H9 (cell line): ENCODE data around the gene TCTN2. TPM values are rescaled to one million over a fixed set of nuclear protein-coding genes. Genes with fewer than 3 reads are reported as not detected.

ENCODE experiments used
- DNase-seq: peaks from one replicate; pipeline ENCODE4 v3.0.0-alpha.2; 2017
- H2AFZ ChIP-seq: one replicate; pipeline ENCODE4 v1.6.1; 2013; ENCODE audit warnings: mild to moderate bottlenecking, low read length, control low read depth, moderate library complexity
- H2AK5ac ChIP-seq: 2 replicates; pipeline ENCODE4 v1.6.1; 2013; ENCODE audit warnings: low read length, control low read depth, mixed read lengths; ENCODE audit not compliant: insufficient read length
- H2BK120ac ChIP-seq: one replicate; pipeline ENCODE4 v1.6.1; 2013; ENCODE audit warnings: low read depth, mild to moderate bottlenecking, low read length, control low read depth, inconsistent platforms; ENCODE audit not compliant: poor library complexity, severe bottlenecking
- H2BK12ac ChIP-seq: 2 replicates; pipeline ENCODE4 v1.6.1; 2013; ENCODE audit warnings: low read length, control low read depth, mixed read lengths, low read depth; ENCODE audit not compliant: insufficient read length
- H2BK15ac ChIP-seq: 2 replicates; pipeline ENCODE4 v1.6.1; 2013; ENCODE audit warnings: low read depth, low read length, control low read depth
- H2BK20ac ChIP-seq: one replicate; pipeline ENCODE4 v1.6.1; 2013; ENCODE audit warnings: low read depth, mild to moderate bottlenecking, low read length, control low read depth, inconsistent platforms; ENCODE audit not compliant: poor library complexity, severe bottlenecking
- H2BK5ac ChIP-seq: 2 replicates; pipeline ENCODE4 v1.6.1; 2013; ENCODE audit warnings: low read length, control low read depth, mixed read lengths; ENCODE audit not compliant: insufficient read length
- H3K14ac ChIP-seq: 2 replicates; pipeline ENCODE4 v1.6.1; 2013; ENCODE audit warnings: low read length, control low read depth; ENCODE audit not compliant: insufficient read depth
- H3K18ac ChIP-seq: 2 replicates; pipeline ENCODE4 v1.6.1; 2013; ENCODE audit warnings: low read depth, mild to moderate bottlenecking, mixed read lengths, low read length, control low read depth; ENCODE audit not compliant: insufficient read length
- H3K23ac ChIP-seq: 2 replicates; pipeline ENCODE4 v1.6.1; 2013; ENCODE audit warnings: low read length, control low read depth, mixed read lengths, low read depth; ENCODE audit not compliant: insufficient read length
- H3K23me2 ChIP-seq: 2 replicates; pipeline ENCODE4 v1.6.1; 2013; ENCODE audit warnings: low read depth, mild to moderate bottlenecking, mixed read lengths, low read length, control low read depth; ENCODE audit not compliant: insufficient read length, poor library complexity, severe bottlenecking
- H3K27ac ChIP-seq: 2 replicates; pipeline ENCODE4 v1.5.1; 2013; ENCODE audit warnings: low read length, control low read depth, mixed read lengths, low read depth; ENCODE audit not compliant: insufficient read length
- H3K27me3 ChIP-seq: 2 replicates; pipeline ENCODE4 v1.6.1; 2013; ENCODE audit warnings: low read length, control low read depth, inconsistent platforms; ENCODE audit not compliant: insufficient read depth
- H3K4ac ChIP-seq: 2 replicates; pipeline ENCODE4 v1.6.1; 2013; ENCODE audit warnings: low read depth, mild to moderate bottlenecking, control low read depth, inconsistent platforms, low read length, moderate library complexity
- H3K4me1 ChIP-seq: 2 replicates; pipeline ENCODE4 v1.6.1; 2013; ENCODE audit warnings: low read length, control low read depth, inconsistent platforms; ENCODE audit not compliant: insufficient read depth
- H3K4me2 ChIP-seq: 2 replicates; pipeline ENCODE4 v1.6.1; 2013; ENCODE audit warnings: low read length, control low read depth, mixed read lengths; ENCODE audit not compliant: insufficient read length, insufficient read depth
- H3K56ac ChIP-seq: 2 replicates; pipeline ENCODE4 v1.6.1; 2013; ENCODE audit warnings: low read depth, mild to moderate bottlenecking, mixed read lengths, low read length, control low read depth; ENCODE audit not compliant: insufficient read length
- H3K79me1 ChIP-seq: 2 replicates; pipeline ENCODE4 v1.6.1; 2013; ENCODE audit warnings: low read depth, mild to moderate bottlenecking, moderate library complexity, low read length, control low read depth, inconsistent platforms; ENCODE audit not compliant: insufficient read depth, poor library complexity, severe bottlenecking
- H3K79me2 ChIP-seq: 2 replicates; pipeline ENCODE4 v1.6.1; 2013; ENCODE audit warnings: low read length, control low read depth, inconsistent platforms; ENCODE audit not compliant: insufficient read depth
- H3K9ac ChIP-seq: 2 replicates; pipeline ENCODE4 v1.6.1; 2013; ENCODE audit warnings: low read length, control low read depth, mixed read lengths; ENCODE audit not compliant: insufficient read length; ENCODE audit errors: extremely low read depth
- H3K9me3 ChIP-seq: one replicate; pipeline ENCODE4 v1.6.1; 2013; ENCODE audit warnings: low read depth, low read length, inconsistent platforms; ENCODE audit not compliant: control insufficient read depth
- H3T11ph ChIP-seq: one replicate; pipeline ENCODE4 v1.6.1; 2013; ENCODE audit warnings: mild to moderate bottlenecking, low read length, control low read depth, inconsistent platforms
- H4K20me1 ChIP-seq: one replicate; pipeline ENCODE4 v1.6.1; 2013; ENCODE audit not compliant: control insufficient read depth, insufficient read length, insufficient read depth
- H4K5ac ChIP-seq: 2 replicates; pipeline ENCODE4 v1.6.1; 2013; ENCODE audit warnings: low read depth, mild to moderate bottlenecking, mixed read lengths, low read length, control low read depth; ENCODE audit not compliant: insufficient read length
- H4K8ac ChIP-seq: replicated peaks from 2 replicates; pipeline ENCODE4 v1.6.1; 2013; ENCODE audit warnings: low read length, control low read depth, mixed read lengths, low read depth; ENCODE audit not compliant: insufficient read length
- H4K91ac ChIP-seq: 2 replicates; pipeline ENCODE4 v1.6.1; 2013; ENCODE audit warnings: low read depth, mild to moderate bottlenecking, moderate library complexity, mixed read lengths, low read length, control low read depth; ENCODE audit not compliant: insufficient read length
- H3K27ac Mint-ChIP-seq, 3 experiments: 2 replicates in 2 of 3; 3 replicates in 1 of 3; pipeline ENCODE4 v1.8.0; 2020 to 2021; ENCODE audit warnings: mixed read lengths in 3 of 3, mild to moderate bottlenecking in 1 of 3, moderate library complexity in 1 of 3
- H3K27me3 Mint-ChIP-seq: 2 replicates; pipeline ENCODE4 v1.8.0; 2021; ENCODE audit warnings: low read depth, mild to moderate bottlenecking, moderate library complexity, mixed read lengths
- H3K36me3 Mint-ChIP-seq, 3 experiments: 2 replicates in 2 of 3; 3 replicates in 1 of 3; pipeline ENCODE4 v1.8.0; 2020 to 2021; ENCODE audit warnings: low read depth in 3 of 3, mixed read lengths in 3 of 3; ENCODE audit not compliant: insufficient read depth in 1 of 3
- H3K4me1 Mint-ChIP-seq, 2 experiments: 2 replicates each; pipeline ENCODE4 v1.8.0; 2020; ENCODE audit warnings: mixed read lengths in 2 of 2
- H3K4me3 Mint-ChIP-seq, 2 experiments: 2 replicates in 1 of 2; 3 replicates in 1 of 2; pipeline ENCODE4 v1.8.0; 2020 to 2021; ENCODE audit warnings: mild to moderate bottlenecking in 2 of 2, mixed read lengths in 2 of 2, moderate library complexity in 1 of 2
- H3K9me3 Mint-ChIP-seq, 2 experiments: 2 replicates in 1 of 2; 3 replicates in 1 of 2; pipeline ENCODE4 v1.8.0; 2020; ENCODE audit warnings: mild to moderate bottlenecking in 2 of 2, mixed read lengths in 2 of 2, moderate library complexity in 1 of 2
- CTCF ChIP-seq: fragments of 200-600 bp; sonication (generic); conservative IDR thresholded peaks from 3 replicates; pipeline ENCODE4 v1.8.0; 2021; ENCODE audit warnings: antibody characterized with exemption, mild to moderate bottlenecking
- WGBS: extraction: QIAGEN DNeasy Blood & Tissue Kit; methylation state at CpG from one replicate; pipeline ENCODE4 v1.1.7; 2013; ENCODE audit warnings: missing lambda C conversion rate, low lambda C conversion rate, mixed read lengths; ENCODE audit not compliant: insufficient read length; ENCODE audit errors: extremely low coverage; 5-methylcytosine and 5-hydroxymethylcytosine counted together
- total RNA-seq: library from RNA; stranded (reverse); gene quantifications from 2 replicates; pipeline ENCODE4 v1.2.1, GENCODE V29; 2021

TCTN2 gene
- total RNA-seq, 1 experiment from 2014 or later: 7.4 TPM

DNA sequence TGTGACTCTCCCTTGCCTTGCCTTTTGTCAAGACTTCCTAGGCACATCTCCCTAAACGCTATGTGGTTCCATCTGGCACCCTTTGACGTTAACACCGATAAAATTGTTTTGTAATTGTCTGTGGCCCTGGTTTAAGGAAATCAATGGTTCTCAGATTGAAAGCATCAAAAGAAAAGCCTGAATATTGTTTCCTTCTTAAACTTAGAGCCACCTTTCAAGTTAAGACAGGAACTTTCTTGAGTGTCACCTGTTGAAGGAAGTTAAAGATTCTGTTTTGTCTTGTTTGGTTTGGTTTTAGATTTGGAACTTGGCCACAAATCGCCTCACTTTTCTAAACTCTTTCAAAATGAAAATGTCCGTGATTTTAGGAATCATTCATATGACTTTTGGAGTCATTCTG, 76.4 kb downstream of the TCTN2 start:
- Histone ChIP-seq H4K91ac (no peak overlapping the region), H2BK5ac (no peak overlapping the region), H3K56ac (no peak overlapping the region), H3K23me2 (no peaks in the 10 kb centered on the region), H3K4me1 (no peaks in the 10 kb centered on the region), H2AK5ac (no peak overlapping the region), H3K23ac (no peak overlapping the region), H4K8ac (no peak overlapping the region), H2BK15ac (no peak overlapping the region), H2AFZ (no peak overlapping the region), H3K4me2 (no peak overlapping the region), H3T11ph (no peak overlapping the region), H3K9ac (no peak overlapping the region), H3K27me3 (no peaks in the 10 kb centered on the region), H3K27ac (no peak overlapping the region), H2BK12ac (no peak overlapping the region), H3K18ac (no peak overlapping the region), H3K14ac (no peak overlapping the region), H3K79me1 (no peaks in the 10 kb centered on the region), H4K5ac (no peak overlapping the region), H3K9me3 (no peaks in the 10 kb centered on the region), H3K4ac (no peak overlapping the region), H2BK20ac (no peak overlapping the region), H4K20me1 (no peaks in the 10 kb centered on the region), H2BK120ac (no peak overlapping the region), H3K79me2 (no peaks in the 10 kb centered on the region)
- Mint-ChIP-seq H3K36me3 (peaks cover 44 to 79% (median 75%) of the 10 kb centered on the region in 3 experiments), H3K4me3 (no peak overlapping the region), H3K9me3 (no peaks in the 10 kb centered on the region), H3K27me3 (no peaks in the 10 kb centered on the region), H3K27ac (no peak overlapping the region), H3K4me1 (no peaks in the 10 kb centered on the region)
- no peak for DNase-seq
- TF ChIP-seq CTCF: no peak
- WGBS: no CpG with 5 or more reads among the region's 5 CpGs
